Measurements from ENCODE around the gene CHST11. TPM values are rescaled to one million over a fixed set of nuclear protein-coding genes. Genes with fewer than 3 reads are reported as not detected.

Gene CHST11
- total RNA-seq, 1 donor from 2014 or later = 15.5 TPM

GRCh38 chr12:104672096-104672445, 215.3 kb downstream of the CHST11 start:
- no peak for DNase-seq (ENCODE audit: extremely low spot score, unreplicated experiment)
- TF ChIP-seq CTCF (conservative IDR thresholded peaks at IDR 0.05) = no peak
- Mint-ChIP-seq H3K27ac (peak overlapping the region; percentile 73), H3K4me3 (peak overlapping the region; percentile 25), H3K9me3 (no peaks in the 10 kb centered on the region), H3K27me3 (no peaks in the 10 kb centered on the region), H3K4me1 (ENCODE audit: unreplicated experiment) (peaks cover 59% of the 10 kb centered on the region), H3K36me3 (no peaks in the 10 kb centered on the region)

GRCh38 chr12:104672501-104673265, 215.9 kb downstream of the CHST11 start:
- peaks cover 65% of the 10 kb centered on the region for H3K4me1 Mint-ChIP-seq (ENCODE audit: unreplicated experiment)
- no peaks in the 10 kb centered on the region for H3K27me3 Mint-ChIP-seq
- no peak for TF ChIP-seq CTCF (conservative IDR thresholded peaks at IDR 0.05)
- no peak for DNase-seq (ENCODE audit: extremely low spot score, unreplicated experiment)
- H3K9me3 Mint-ChIP-seq = no peaks in the 10 kb centered on the region
- no peak overlapping the region for H3K4me3 Mint-ChIP-seq
- no peak overlapping the region for H3K27ac Mint-ChIP-seq
- no peaks in the 10 kb centered on the region for H3K36me3 Mint-ChIP-seq

DNA sequence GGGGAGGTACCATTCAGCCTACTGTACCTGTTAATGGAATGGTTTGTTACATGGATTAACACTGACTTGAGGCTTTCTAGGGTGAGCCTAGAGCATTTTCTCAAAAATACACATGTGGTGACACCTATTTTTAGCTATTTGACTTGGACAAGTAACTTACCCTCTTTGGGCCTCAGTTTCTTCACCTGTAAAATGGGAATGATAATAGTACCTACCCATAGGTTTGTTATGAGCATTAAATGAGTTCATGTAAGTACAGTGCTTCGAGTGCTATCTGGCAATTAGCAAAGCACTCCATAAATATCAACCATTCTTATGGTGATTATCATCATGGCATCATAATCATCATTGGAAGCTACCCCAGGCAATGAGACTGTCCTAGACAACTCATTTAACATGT, 216.5 kb downstream of the CHST11 start:
- H3K27me3 Mint-ChIP-seq = no peaks in the 10 kb centered on the region
- peaks cover 60% of the 10 kb centered on the region for H3K4me1 Mint-ChIP-seq (ENCODE audit: unreplicated experiment)
- no peak overlapping the region for H3K4me3 Mint-ChIP-seq

GRCh38 chr12:104673696-104674482, 217.1 kb downstream of the CHST11 start:
- H3K27me3 Mint-ChIP-seq = no peaks in the 10 kb centered on the region
- no peaks in the 10 kb centered on the region for H3K9me3 Mint-ChIP-seq
- DNase-seq (ENCODE audit: extremely low spot score, unreplicated experiment) = no peak
- H3K4me1 Mint-ChIP-seq (ENCODE audit: unreplicated experiment) = peaks cover 56% of the 10 kb centered on the region
- no peaks in the 10 kb centered on the region for H3K36me3 Mint-ChIP-seq
- H3K4me3 Mint-ChIP-seq = peak overlapping the region; percentile 2
- TF ChIP-seq CTCF (conservative IDR thresholded peaks at IDR 0.05) = no peak
- no peak overlapping the region for H3K27ac Mint-ChIP-seq

More for the DNA sequence above, 216.5 kb downstream of the CHST11 start:
- Mint-ChIP-seq H3K27ac (no peak overlapping the region), H3K9me3 (no peaks in the 10 kb centered on the region), H3K36me3 (no peaks in the 10 kb centered on the region)
- no peak for DNase-seq (ENCODE audit: extremely low spot score, unreplicated experiment)
- no peak for TF ChIP-seq CTCF (conservative IDR thresholded peaks at IDR 0.05)

DNA sequence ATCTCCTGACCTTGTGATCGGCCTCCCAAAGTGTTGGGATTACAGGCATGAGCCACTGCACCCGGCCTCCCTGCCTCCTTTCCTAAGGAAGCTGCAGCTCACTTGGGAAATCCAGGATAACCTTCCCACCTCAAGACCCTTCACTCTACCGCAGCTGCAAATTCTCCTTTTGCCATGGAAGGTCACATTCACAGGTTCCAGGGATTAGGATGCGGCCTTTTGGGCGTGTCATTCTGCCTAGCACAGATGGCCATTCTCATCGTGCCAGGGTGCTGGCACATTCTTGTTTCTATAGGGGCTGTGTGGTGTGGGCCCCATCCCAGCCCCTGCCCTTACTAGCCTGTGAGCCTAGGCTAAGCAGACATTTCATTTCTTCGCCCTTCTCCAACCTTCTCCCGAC, 219.9 kb downstream of the CHST11 start:
- Mint-ChIP-seq H3K4me3 (no peak overlapping the region), H3K4me1 (ENCODE audit: unreplicated experiment) (peaks cover 37% of the 10 kb centered on the region), H3K27ac (peak overlapping the region; percentile 93), H3K36me3 (no peaks in the 10 kb centered on the region), H3K27me3 (no peaks in the 10 kb centered on the region), H3K9me3 (no peaks in the 10 kb centered on the region)
- TF ChIP-seq CTCF (conservative IDR thresholded peaks at IDR 0.05) = no peak
- DNase-seq (ENCODE audit: extremely low spot score, unreplicated experiment) = no peak
